HG02970 (cell line): ENCODE results near the gene OPN1MW2.
"Not testable (repeated sequence)": the region's sequence is repeated elsewhere in the genome, so short reads cannot be mapped to it uniquely, and the experiment has no call there.

Experiments used
- ATAC-seq: cut with Tn5 transposase; IDR thresholded peaks from one replicate; pipeline ENCODE4 v1.9.1; 2021; ENCODE audit warnings: mild to moderate bottlenecking, moderate library complexity, moderate number of reproducible peaks; ENCODE audit not compliant: unreplicated experiment, low FRiP score

OPN1MW2 gene

DNA sequence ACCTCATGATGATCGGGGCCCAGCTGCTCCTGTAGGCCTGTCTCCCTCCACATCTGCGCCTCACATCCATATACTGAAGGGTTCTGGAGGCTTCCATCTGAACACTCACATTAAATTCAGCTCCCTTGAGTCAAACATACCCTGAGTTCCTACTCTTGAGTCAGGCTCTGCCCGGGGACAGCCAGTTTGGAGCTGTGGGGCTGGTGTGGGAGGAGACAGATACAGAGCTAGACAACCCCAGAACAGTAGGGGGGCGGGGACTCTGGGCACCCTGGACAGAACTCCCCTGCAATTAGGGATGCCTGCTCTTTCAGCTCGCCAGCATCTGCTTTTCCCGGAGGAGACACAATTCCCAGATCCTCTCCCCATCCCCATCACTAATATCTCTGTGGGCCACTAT lies 43.5 kb downstream of the OPN1MW2 start:
- ATAC-seq, result not testable (repeated sequence)

DNA sequence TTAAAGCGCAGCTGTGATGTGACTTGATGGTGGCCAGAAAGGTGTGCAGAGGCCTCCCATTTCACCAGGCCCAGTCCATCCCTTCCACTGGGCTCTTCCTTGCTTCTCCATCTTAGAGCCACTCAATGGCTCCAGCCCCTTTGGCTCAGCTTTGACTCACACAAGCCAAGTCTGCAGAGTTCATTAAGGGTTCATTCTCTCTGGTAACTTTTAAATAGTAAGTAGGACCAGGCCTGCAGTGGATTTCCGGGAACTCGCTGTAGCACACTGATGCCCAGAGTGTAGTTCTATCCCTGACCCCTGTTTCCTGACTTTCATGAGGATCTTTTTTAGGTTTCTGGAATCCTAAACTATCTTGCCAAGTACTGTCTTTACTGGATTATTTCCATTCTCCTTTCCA lies 49.7 kb downstream of the OPN1MW2 start:
- ATAC-seq, result not testable (repeated sequence)
